Measurements from ENCODE around the gene OR2AE1.

The OR2AE1 gene

GRCh38 chr7:99855236-99855635, 21.6 kb downstream of the OR2AE1 start:
- DNase-seq: no peak

GRCh38 chr7:99848420-99849216, 28.2 kb downstream of the OR2AE1 start:
- no peak for DNase-seq

- no peak for DNase-seq
These were observed 32.5 kb downstream of the OR2AE1 start for GRCh38 chr7:99844328-99844727.

- no peak for DNase-seq
These were observed 33.0 kb downstream of the OR2AE1 start for GRCh38 chr7:99843808-99844207.

GRCh38 chr7:99842926-99843325, 33.9 kb downstream of the OR2AE1 start:
- no peak for DNase-seq

GRCh38 chr7:99840136-99840869, 36.5 kb downstream of the OR2AE1 start:
- DNase-seq: no peak

- no peak for DNase-seq
These were observed 37.4 kb downstream of the OR2AE1 start for GRCh38 chr7:99839287-99840021.

- DNase-seq: no peak
These were observed 39.0 kb downstream of the OR2AE1 start for GRCh38 chr7:99837649-99838361.

GRCh38 chr7:99835189-99835588, 41.6 kb downstream of the OR2AE1 start:
- DNase-seq: no peak

GRCh38 chr7:99834382-99834781, 42.5 kb downstream of the OR2AE1 start:
- no peak for DNase-seq

- no peak for DNase-seq
These were observed 43.5 kb downstream of the OR2AE1 start for GRCh38 chr7:99833289-99833877.

- no peak for DNase-seq
These were observed 45.2 kb downstream of the OR2AE1 start for GRCh38 chr7:99831595-99831994.

- DNase-seq: no peak
These were observed 47.2 kb downstream of the OR2AE1 start for GRCh38 chr7:99829524-99830160.

GRCh38 chr7:99828811-99829210, 48.0 kb downstream of the OR2AE1 start:
- no peak for DNase-seq

- DNase-seq: no peak
These were observed 49.6 kb downstream of the OR2AE1 start for GRCh38 chr7:99827040-99827778.

All from midbrain (tissue), 1 donor.